Activated CD8-positive, alpha-beta T cell treated with anti-CD3 and anti-CD28 coated beads, Interleukin-2, amount 10 ng/mL, durations not matched to agents 7 days and 5 days (primary cell): ENCODE results near the gene CFAP100. TPM values are rescaled to one million over a fixed set of nuclear protein-coding genes. Genes with fewer than 3 reads are reported as not detected.

Source experiments
- ATAC-seq: fragments of 150-1000 bp; cut with Tn5 transposase; one replicate; pipeline ENCODE4 v1.10.0; 2021; ENCODE audit warnings: moderate library complexity
- CTCF ChIA-PET: fragments of 350-600 bp; sonication (Branson Sonifier 250); formaldehyde crosslinking; loops from one replicate; lab custom pipeline; 2021; ENCODE audit warnings: antibody characterized with exemption; lab: Charles Lee
- POLR2A ChIA-PET: fragments of 350-600 bp; sonication (Branson Sonifier 250); formaldehyde crosslinking; loops from one replicate; lab custom pipeline; 2021; ENCODE audit warnings: antibody characterized with exemption; lab: Charles Lee
- DNase-seq: peaks from one replicate; pipeline ENCODE4 v3.0.0-alpha.2; 2020
- H3K27ac Mint-ChIP-seq: one replicate; pipeline ENCODE4 v1.8.0; 2021; ENCODE audit warnings: mild to moderate bottlenecking, mixed read lengths
- H3K27me3 Mint-ChIP-seq: one replicate; pipeline ENCODE4 v1.8.0; 2021; ENCODE audit warnings: low read depth, mixed read lengths
- H3K36me3 Mint-ChIP-seq: one replicate; pipeline ENCODE4 v1.8.0; 2021; ENCODE audit warnings: low read depth, mixed read lengths
- H3K4me1 Mint-ChIP-seq: one replicate; pipeline ENCODE4 v1.8.0; 2021; ENCODE audit warnings: low read depth, mixed read lengths
- H3K4me3 Mint-ChIP-seq: one replicate; pipeline ENCODE4 v1.8.0; 2021; ENCODE audit warnings: mild to moderate bottlenecking, mixed read lengths
- H3K9me3 Mint-ChIP-seq: one replicate; pipeline ENCODE4 v1.8.0; 2022; ENCODE audit warnings: mixed read lengths; ENCODE audit not compliant: insufficient read depth
- total RNA-seq, 2 experiments: library from RNA; stranded (reverse); gene quantifications; one replicate each; pipeline ENCODE4 v1.2.3, GENCODE V29; 2021

Gene CFAP100
- total RNA-seq, 2 experiments from 2014 or later: not detected

GRCh38 chr3:126456766-126457388 lies 62.2 kb downstream of the CFAP100 start:
- POLR2A ChIA-PET: no interaction called here
- CTCF ChIA-PET: no interaction called here

GRCh38 chr3:126459111-126459762 lies 64.5 kb downstream of the CFAP100 start:
- ChIA-PET CTCF (no interaction called here), POLR2A (no interaction called here)
- H3K4me1 Mint-ChIP-seq: no peaks in the 10 kb centered on the region
- H3K27ac Mint-ChIP-seq: no peak overlapping the region
- no peak for ATAC-seq
- H3K9me3 Mint-ChIP-seq: no peaks in the 10 kb centered on the region
- H3K36me3 Mint-ChIP-seq: peaks cover 43% of the 10 kb centered on the region
- no peaks in the 10 kb centered on the region for H3K27me3 Mint-ChIP-seq
- DNase-seq: no peak
- H3K4me3 Mint-ChIP-seq: no peak overlapping the region

More at GRCh38 chr3:126456766-126457388, 62.2 kb downstream of the CFAP100 start:
- ATAC-seq (no peak), DNase-seq (no peak)
- Mint-ChIP-seq H3K4me1 (no peaks in the 10 kb centered on the region), H3K27me3 (no peaks in the 10 kb centered on the region), H3K4me3 (no peak overlapping the region), H3K36me3 (peaks cover 40% of the 10 kb centered on the region), H3K27ac (no peak overlapping the region), H3K9me3 (no peaks in the 10 kb centered on the region)

- Mint-ChIP-seq H3K4me1 (no peaks in the 10 kb centered on the region), H3K36me3 (peaks cover 41% of the 10 kb centered on the region), H3K4me3 (no peak overlapping the region), H3K27me3 (no peaks in the 10 kb centered on the region), H3K9me3 (no peaks in the 10 kb centered on the region), H3K27ac (no peak overlapping the region)
- DNase-seq (no peak), ATAC-seq (no peak)
- CTCF ChIA-PET: no interaction called here
- POLR2A ChIA-PET: no interaction called here
Observed at GRCh38 chr3:126459763-126460127, 65.0 kb downstream of the CFAP100 start.

- H3K27ac Mint-ChIP-seq: no peak overlapping the region
- CTCF ChIA-PET: no interaction called here
Observed at GRCh38 chr3:126460381-126460780, 65.7 kb downstream of the CFAP100 start.

DNA sequence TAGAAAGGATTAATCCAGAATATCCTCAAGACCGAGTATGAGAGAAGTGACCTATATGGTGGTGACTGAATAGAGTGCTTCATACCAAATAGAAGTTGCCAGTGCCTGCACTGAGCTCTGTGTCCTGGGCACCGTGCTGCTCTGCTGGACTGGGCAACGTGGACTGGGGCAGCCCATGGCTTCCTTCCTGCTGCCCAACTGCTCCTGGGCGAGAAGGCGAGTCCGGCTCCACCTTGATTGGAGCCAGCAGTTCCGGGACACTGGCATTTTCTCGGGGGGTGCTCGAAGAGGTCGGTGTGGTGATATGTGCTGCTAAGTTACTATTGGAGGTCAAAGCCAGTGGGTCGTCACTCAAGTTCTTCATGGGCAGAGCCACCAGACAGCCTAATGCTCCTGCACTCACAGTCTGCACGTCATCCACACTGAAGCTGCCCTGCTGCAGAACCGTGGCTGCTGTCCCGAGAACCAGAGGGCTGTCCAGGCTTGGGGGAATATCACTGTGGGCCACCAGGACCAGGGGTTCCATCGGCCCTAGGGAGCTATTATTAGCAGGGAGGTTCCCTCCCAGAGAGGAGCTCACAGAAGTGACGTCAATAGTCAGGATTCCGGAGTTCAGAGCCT lies 66.9 kb downstream of the CFAP100 start:
- ATAC-seq: no peak
- ChIA-PET POLR2A (interaction anchor here (0.8 kb wide), 1 partner anchor 8 kb away, joined by 3 read pairs; no protein-coding TSS in a partner anchor), CTCF (interaction anchor here (1.3 kb wide), 1 partner anchor 10 kb away, joined by 3 read pairs; no protein-coding TSS in a partner anchor)
- Mint-ChIP-seq H3K27me3 (no peaks in the 10 kb centered on the region), H3K4me3 (no peak overlapping the region), H3K4me1 (peaks cover 1% of the 10 kb centered on the region), H3K36me3 (peaks cover 51% of the 10 kb centered on the region), H3K9me3 (no peaks in the 10 kb centered on the region), H3K27ac (peak overlapping the region; percentile 5)
- no peak for DNase-seq

More at GRCh38 chr3:126460381-126460780, 65.7 kb downstream of the CFAP100 start:
- H3K4me1 Mint-ChIP-seq: no peaks in the 10 kb centered on the region
- H3K4me3 Mint-ChIP-seq: no peak overlapping the region
- peaks cover 41% of the 10 kb centered on the region for H3K36me3 Mint-ChIP-seq
- no peaks in the 10 kb centered on the region for H3K27me3 Mint-ChIP-seq
- no peak for ATAC-seq
- no peaks in the 10 kb centered on the region for H3K9me3 Mint-ChIP-seq
- no peak for DNase-seq
- POLR2A ChIA-PET: no interaction called here

DNA sequence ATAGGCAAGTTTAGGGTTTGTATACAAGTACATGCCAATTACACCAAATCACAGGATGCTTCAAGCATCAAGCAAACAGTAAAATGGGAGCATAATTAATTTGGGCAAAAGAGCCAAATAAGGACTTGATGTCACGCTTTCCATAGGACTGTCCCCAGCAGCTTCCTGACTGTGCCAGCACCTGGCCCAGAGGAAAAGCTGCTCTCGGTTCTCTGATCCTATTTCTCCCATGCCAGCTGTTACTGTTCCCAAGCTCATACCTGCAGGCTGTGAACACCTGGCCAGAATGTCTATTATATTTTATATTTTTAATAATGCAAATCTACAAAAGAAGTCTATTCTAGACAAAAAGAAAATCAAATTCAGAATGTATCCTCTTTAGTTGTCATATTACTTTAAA lies 68.8 kb downstream of the CFAP100 start:
- no peak for DNase-seq
- ATAC-seq: no peak
- H3K27ac Mint-ChIP-seq: no peak overlapping the region
- peaks cover 53% of the 10 kb centered on the region for H3K36me3 Mint-ChIP-seq
- H3K27me3 Mint-ChIP-seq: no peaks in the 10 kb centered on the region
- ChIA-PET POLR2A (no interaction called here), CTCF (no interaction called here)
- H3K9me3 Mint-ChIP-seq: no peaks in the 10 kb centered on the region
- H3K4me3 Mint-ChIP-seq: no peak overlapping the region
- H3K4me1 Mint-ChIP-seq: peaks cover 16% of the 10 kb centered on the region

- Mint-ChIP-seq H3K27me3 (no peaks in the 10 kb centered on the region), H3K27ac (peak overlapping the region; percentile 17), H3K4me1 (peaks cover 18% of the 10 kb centered on the region), H3K36me3 (peaks cover 55% of the 10 kb centered on the region), H3K4me3 (no peak overlapping the region), H3K9me3 (no peaks in the 10 kb centered on the region)
- POLR2A ChIA-PET: no interaction called here
- DNase-seq (no peak), ATAC-seq (no peak)
- CTCF ChIA-PET: no interaction called here
Observed at GRCh38 chr3:126464093-126464492, 69.4 kb downstream of the CFAP100 start.

DNA sequence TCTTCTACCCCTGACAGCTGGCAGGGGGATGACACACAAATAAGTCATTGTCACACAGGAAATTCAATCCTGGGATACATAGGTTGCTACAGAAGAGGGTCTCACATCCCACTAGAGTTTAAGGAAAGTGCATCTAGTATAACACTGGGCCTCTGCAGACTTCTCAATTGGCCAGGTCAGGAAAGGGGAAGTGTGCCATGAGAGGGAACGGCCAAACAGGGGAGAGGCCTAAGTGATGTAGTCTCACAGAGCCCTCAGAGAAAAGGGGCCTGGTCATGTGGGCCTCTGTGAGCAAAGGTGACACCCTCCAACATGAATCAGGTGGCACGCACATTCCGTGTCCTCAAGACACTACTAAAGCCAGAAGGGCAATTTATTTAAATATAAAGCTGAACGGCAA lies 69.8 kb downstream of the CFAP100 start:
- H3K27ac Mint-ChIP-seq: peak overlapping the region; percentile 17
- POLR2A ChIA-PET: no interaction called here

GRCh38 chr3:126464997-126465396 lies 70.3 kb downstream of the CFAP100 start:
- POLR2A ChIA-PET: no interaction called here
- DNase-seq (no peak), ATAC-seq (no peak)
- H3K27me3 Mint-ChIP-seq: no peaks in the 10 kb centered on the region
- H3K27ac Mint-ChIP-seq: no peak overlapping the region
- peaks cover 60% of the 10 kb centered on the region for H3K36me3 Mint-ChIP-seq
- H3K4me1 Mint-ChIP-seq: peaks cover 21% of the 10 kb centered on the region
- H3K9me3 Mint-ChIP-seq: no peaks in the 10 kb centered on the region
- no peak overlapping the region for H3K4me3 Mint-ChIP-seq
- CTCF ChIA-PET: no interaction called here

More for the DNA sequence above, 69.8 kb downstream of the CFAP100 start:
- Mint-ChIP-seq H3K9me3 (no peaks in the 10 kb centered on the region), H3K4me3 (no peak overlapping the region), H3K36me3 (peaks cover 56% of the 10 kb centered on the region), H3K27me3 (no peaks in the 10 kb centered on the region), H3K4me1 (peaks cover 18% of the 10 kb centered on the region)
- ATAC-seq (no peak), DNase-seq (no peak)
- CTCF ChIA-PET: no interaction called here

DNA sequence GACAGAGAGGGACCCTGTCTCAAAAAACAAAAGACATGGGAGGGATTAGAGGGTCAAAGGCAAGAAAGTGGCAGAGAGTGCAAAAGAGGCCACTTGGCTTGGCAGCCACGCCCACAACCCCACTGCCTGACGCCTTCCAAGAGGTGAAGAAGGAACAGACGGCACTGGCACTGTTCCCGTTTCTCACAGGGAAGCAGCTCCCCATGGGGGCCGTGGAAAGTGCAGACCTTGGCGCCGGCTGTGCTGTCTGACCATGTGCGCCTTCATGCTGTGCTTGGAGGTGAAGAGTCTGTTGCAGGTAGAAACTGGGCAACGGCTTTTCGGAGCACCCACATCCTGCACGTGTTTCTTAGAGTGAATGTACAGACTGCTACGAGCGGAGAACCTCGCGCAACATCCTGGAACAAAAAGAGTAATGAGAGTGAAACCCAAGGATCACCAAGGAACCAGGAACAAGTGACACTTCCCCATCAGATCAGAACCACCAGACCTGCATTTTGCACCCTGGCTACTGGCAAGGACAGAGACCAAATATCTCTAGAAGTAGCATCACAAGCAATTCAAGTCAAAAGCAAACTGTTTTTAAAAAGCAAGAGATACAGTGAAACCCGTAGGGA lies 71.3 kb downstream of the CFAP100 start:
- ATAC-seq: no peak
- CTCF ChIA-PET: no interaction called here
- Mint-ChIP-seq H3K9me3 (no peaks in the 10 kb centered on the region), H3K4me3 (no peak overlapping the region), H3K27me3 (no peaks in the 10 kb centered on the region), H3K27ac (no peak overlapping the region), H3K4me1 (peaks cover 22% of the 10 kb centered on the region), H3K36me3 (peaks cover 61% of the 10 kb centered on the region)
- POLR2A ChIA-PET: interaction anchor here (1.2 kb wide), 1 partner anchor 10 kb away, joined by 3 read pairs; the partner anchor contains the start of gene ZXDC
- no peak for DNase-seq

DNA sequence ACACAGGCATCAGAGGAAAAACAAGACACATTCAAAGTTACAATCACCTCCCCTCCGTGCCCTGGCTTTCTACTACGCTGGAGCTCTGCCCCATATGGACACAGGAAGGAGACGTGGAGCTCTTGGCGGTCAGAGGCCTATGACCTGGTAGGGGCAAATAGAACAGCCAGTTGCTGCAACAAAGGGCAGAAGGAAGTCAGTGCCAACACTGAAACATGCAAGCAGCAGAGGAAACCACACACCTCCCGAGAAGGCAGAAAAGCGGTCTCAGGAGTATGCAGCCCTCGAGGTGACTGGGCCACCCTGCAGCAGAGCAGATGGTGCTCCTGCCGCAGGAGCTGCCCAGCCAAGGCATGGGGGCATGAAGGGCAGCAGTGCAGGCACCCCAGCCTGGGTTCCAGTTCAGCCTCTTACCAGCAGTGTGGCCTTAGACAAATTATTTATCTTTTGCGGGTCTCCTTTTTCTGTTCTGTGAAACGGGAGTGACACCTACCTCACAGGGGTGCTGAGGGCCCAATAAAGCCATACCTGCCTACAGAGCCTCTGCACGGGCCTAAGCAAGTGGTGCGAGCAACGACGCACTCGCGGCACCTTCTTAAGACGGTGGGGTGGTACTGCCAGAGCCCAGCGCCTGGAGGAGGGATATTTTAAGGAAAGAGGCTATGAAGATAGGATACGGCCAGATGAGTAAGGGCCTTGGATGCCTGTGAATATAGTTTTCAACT lies 72.3 kb downstream of the CFAP100 start:
- Mint-ChIP-seq H3K27ac (peak overlapping the region; percentile 47), H3K27me3 (no peaks in the 10 kb centered on the region), H3K4me3 (no peak overlapping the region), H3K4me1 (peaks cover 30% of the 10 kb centered on the region), H3K36me3 (peaks cover 60% of the 10 kb centered on the region), H3K9me3 (no peaks in the 10 kb centered on the region)
- no peak for ATAC-seq
- CTCF ChIA-PET: no interaction called here
- POLR2A ChIA-PET: interaction anchor here (1.2 kb wide), 1 partner anchor 9 kb away, joined by 3 read pairs; the partner anchor contains the start of gene ZXDC
- DNase-seq: no peak
